ENCODE data around the gene NSL1. TPM values are rescaled to one million over a fixed set of nuclear protein-coding genes. Genes with fewer than 3 reads are reported as not detected.
"Not testable (repeated sequence)": the region's sequence is repeated elsewhere in the genome, so short reads cannot be mapped to it uniquely, and the experiment has no call there.

The NSL1 gene
- total RNA-seq, 1 experiment from 2014 or later: 42.5 TPM

DNA sequence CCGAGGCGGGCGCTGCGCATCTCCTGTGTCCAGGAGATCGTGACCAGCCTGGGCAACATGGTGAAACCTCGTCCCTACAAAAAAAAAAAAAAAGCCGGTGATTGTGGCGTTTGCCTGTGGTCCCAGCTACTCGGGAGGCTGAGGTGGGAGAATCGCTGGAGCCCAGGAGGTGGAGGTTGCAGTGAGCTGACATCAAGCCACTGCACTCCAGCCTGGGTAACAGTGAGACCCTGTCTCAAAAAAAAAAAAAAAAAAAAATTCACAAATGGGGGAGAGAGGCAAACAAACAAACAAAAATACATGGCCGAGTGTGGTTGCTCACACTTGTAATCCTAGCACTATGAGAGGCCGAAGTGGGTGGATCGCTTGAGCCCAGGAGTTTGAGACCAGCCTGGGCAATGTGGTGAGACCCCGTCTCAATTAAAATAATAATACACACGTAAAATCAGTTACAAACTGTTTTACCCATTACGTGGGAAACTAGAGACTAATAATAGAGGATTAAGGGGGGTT is 875 bp upstream of the NSL1 start:
- in situ Hi-C loops (cut with HindIII; ENCODE audit: low pct_unique_long_range_greater_than_20kb, low sequenced_read_pairs): no loop called here
- DNase-seq (ENCODE audit: low read depth, low spot score): no peak

DNA sequence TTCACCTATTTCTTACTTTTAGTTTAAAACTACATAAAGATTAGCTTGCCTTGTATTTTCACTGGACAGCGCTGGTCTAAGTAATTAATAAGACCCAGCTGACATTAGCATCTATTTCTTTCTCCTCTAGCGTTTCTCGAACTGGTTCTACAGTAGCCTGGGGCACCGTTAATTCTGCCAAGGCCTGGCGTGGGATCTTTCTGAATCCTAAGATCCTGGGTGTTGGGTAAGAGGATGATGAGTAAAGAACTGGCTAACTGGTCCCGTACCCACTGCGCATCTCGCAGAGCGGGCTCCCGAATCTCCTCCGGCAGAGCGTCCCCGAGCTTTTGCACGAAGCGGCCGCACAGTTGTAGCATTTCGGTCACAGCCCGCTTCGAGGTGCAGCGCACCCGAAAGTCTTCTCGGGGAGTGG is 309 bp downstream of the NSL1 start:
- DNase-seq (ENCODE audit: low read depth, low spot score): peak; percentile 70
- in situ Hi-C loops (cut with HindIII; ENCODE audit: low pct_unique_long_range_greater_than_20kb, low sequenced_read_pairs): no loop called here

DNA sequence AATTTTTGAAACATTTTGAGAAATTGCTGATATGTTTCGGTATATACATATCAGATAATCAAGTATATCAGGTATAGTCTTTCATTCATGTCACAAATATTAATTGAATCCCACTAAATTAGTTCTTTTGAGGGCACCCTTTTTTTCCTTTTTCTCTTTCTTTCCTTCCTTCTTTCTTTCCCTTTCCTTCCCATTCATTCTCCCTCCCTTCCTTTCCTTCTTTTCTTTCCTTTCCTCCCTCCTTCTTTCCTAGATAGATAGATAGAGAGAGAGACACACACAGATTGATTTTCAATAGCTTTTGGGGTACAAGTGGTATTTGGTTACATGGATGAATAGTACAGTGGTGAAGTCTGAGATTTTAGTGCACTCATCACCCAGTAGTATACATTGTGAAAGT is 5.7 kb downstream of the NSL1 start:
- DNase-seq (ENCODE audit: low read depth, low spot score): no peak
- in situ Hi-C loops (cut with HindIII; ENCODE audit: low pct_unique_long_range_greater_than_20kb, low sequenced_read_pairs): no loop called here

DNA sequence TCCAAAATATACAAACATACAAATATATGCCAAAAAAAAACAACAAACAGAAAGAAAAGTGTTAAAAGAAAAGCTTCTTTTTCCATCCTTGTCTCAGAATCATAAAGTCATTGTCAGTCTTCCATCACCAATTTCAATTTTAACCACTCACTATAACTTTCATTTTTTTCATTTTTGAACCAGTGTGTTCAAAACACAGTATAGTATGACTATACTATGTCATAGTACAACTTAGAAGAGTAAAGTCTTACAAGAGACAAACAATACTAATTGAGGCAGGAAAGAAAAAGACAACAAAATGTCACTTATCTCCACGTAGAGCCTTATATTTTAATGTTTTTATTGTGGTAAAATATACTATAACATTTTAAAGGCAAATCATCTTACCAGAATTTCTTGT is 7.6 kb downstream of the NSL1 start:
- in situ Hi-C loops (cut with HindIII; ENCODE audit: low pct_unique_long_range_greater_than_20kb, low sequenced_read_pairs): no loop called here
- no peak for DNase-seq (ENCODE audit: low read depth, low spot score)

DNA sequence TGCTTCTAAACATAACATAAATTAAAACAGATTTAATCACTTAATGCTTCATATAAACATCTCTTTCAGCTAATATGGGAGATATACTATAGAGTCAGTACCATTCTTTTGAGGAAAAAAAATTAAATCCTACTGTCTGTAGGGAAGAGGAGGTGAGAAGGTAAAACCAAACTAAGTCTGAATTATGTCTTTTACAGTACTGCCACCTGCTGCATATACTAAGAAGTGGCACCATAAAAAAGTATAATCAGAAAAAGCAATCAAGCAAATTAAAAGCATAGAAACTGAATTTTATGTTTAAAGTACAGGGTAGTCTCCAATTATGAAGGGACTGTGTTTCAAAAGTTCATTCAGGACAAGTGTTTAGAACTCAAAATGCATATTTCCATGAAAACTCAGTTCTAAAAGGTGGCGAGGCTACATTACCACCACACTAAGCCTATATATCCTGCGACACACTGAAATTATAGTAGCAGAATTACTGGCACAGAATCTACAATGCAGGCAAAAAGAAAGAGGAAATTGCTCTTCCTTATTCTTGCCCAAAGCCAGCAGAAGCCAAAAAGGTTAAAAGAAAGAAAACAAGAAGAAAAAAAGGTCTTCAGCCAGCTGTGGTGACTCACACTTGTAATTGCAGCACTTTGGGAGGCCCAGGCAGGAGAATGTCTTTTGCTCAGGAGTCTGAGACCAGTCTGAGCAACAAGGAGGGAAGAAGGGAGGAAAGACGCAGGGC is 9.0 kb downstream of the NSL1 start:
- in situ Hi-C loops (cut with HindIII; ENCODE audit: low pct_unique_long_range_greater_than_20kb, low sequenced_read_pairs): no loop called here
- peak; percentile 53 for DNase-seq (ENCODE audit: low read depth, low spot score)

DNA sequence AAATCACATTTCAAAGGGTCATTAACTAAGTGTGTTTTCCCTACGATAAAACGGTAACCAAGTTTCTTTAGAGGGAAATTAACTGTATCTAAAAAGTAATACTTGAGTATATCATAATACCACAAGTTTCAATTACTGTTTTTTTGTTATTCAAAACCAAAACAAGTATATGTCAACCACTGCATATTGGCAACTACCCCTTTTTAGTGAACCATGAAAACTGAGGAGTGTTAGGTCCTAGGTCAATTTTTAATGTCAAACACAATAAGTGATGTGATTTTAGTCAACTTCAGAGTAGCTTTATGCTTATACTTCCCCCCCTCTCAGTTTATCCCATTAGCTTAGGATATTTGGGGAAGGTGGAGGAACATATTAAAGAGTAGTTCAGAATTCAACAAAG is 10.4 kb downstream of the NSL1 start:
- no peak for DNase-seq (ENCODE audit: low read depth, low spot score)
- in situ Hi-C loops (cut with HindIII; ENCODE audit: low pct_unique_long_range_greater_than_20kb, low sequenced_read_pairs): no loop called here

DNA sequence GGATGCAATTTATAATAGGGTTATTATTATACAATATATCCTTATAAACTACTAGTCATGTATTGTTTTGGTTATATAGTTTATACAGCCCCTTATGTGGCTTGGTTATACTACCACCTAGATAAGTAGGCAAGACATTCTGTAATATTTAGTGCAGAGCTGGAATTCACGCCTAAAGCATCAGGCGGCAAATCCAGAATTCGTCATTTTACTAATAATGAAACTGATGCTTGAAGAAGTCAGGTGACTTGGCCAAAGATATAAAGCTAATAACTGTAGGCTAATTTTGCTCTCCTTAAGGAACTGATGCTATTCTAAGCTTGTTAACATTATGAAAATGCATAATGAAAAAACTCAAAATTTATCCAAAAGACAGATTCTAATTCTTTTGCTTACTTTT is 10.8 kb downstream of the NSL1 start:
- in situ Hi-C loops (cut with HindIII; ENCODE audit: low pct_unique_long_range_greater_than_20kb, low sequenced_read_pairs): no loop called here
- DNase-seq (ENCODE audit: low read depth, low spot score): no peak

DNA sequence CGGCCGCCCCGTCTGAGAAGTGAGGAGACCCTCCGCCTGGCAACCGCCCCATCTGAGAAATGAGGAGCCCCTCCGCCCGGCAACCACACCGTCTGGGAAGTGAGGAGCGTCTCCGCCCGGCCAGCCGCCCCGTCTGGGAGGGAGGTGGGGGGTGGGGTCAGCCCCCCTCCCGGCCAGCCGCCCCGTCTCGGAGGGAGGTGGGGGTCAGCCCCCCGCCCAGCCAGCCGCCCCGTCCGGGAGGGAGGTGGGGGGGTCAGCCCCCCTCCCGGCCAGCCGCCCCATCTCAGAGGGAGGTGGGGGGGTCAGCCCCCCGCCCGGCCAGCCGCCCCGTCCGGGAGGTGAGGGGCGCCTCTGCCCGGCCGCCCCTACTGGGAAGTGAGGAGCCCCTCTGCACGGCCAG is 12.5 kb downstream of the NSL1 start:
- DNase-seq (ENCODE audit: low read depth, low spot score); in situ Hi-C loops (cut with HindIII; ENCODE audit: low pct_unique_long_range_greater_than_20kb, low sequenced_read_pairs): not testable (repeated sequence)

DNA sequence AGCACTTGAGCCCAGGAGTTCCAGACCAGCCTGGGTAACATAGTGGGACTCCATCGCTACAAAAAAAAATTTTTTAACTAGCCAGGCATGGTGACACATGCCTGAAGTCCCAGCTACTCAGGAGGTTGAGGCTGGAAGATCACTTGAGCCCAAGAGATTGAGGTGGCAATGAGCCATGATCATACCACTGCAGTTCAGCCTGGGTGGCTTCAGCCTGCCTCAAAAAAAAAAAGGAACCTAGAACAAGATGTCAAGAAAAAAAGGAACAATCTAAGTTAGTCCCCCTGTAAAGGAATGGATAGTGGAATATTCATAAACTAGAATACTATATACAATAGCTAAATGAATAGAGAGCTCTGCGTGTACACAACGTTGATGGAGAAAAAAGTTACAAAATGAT is 14.4 kb downstream of the NSL1 start:
- in situ Hi-C loops (cut with HindIII; ENCODE audit: low pct_unique_long_range_greater_than_20kb, low sequenced_read_pairs): no loop called here
- DNase-seq (ENCODE audit: low read depth, low spot score): no peak

DNA sequence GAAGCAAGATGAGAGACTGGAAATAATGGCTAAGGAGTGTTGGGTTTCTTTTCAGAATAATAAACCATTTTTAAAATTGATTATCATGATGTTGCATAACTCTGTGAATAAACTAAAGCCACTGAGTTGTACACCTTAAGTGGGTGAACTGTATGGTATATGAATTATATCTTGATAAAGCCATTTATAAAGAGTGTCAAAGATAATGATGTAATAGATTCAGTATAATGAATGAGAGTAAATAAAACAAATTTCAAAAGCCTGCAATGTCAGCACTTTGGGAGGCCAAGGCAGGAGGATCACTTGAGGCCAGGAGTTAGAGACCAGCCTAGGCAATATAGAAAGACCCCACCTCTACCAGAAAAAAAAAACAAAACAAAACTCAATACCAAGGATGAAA is 16.3 kb downstream of the NSL1 start:
- in situ Hi-C loops (cut with HindIII; ENCODE audit: low pct_unique_long_range_greater_than_20kb, low sequenced_read_pairs): no loop called here
- no peak for DNase-seq (ENCODE audit: low read depth, low spot score)

DNA sequence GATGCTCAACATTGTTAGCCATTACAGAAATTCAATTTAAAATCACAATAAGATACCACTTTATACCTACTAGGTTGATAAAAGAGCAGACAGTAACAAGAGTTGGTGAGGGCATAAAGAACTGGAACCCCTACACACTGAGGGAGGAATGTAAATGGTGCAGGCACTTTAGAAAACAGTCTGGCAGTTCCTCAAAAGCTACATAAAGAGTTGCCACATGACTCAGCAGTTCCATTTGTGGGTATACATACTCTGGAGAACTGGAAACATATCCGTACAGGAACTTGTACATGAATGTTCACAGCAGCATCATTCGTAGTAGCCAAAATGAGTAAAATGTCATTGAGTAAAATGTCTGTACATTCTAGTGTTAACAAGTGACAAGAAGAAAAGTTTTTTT is 17.0 kb downstream of the NSL1 start:
- in situ Hi-C loops (cut with HindIII; ENCODE audit: low pct_unique_long_range_greater_than_20kb, low sequenced_read_pairs): no loop called here
- no peak for DNase-seq (ENCODE audit: low read depth, low spot score)

DNA sequence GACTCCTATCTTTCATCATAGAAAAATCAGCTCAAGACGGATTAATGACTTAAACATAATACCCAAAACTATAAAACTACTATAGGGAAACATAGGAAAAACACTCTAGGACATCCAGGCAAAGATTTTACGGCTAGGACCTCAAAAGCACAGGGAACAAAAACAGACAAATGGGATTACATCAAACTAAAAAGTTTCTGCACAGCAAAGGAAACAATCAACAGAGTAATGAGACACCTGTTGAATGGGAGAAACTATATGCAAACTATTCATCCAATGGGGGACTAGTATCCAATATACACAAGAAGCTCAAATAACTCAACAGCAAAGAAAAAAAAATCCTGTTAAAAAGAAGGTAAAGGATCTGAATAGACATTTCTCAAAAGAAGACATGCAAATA is 18.6 kb downstream of the NSL1 start:
- in situ Hi-C loops (cut with HindIII; ENCODE audit: low pct_unique_long_range_greater_than_20kb, low sequenced_read_pairs): no loop called here
- DNase-seq (ENCODE audit: low read depth, low spot score): no peak

DNA sequence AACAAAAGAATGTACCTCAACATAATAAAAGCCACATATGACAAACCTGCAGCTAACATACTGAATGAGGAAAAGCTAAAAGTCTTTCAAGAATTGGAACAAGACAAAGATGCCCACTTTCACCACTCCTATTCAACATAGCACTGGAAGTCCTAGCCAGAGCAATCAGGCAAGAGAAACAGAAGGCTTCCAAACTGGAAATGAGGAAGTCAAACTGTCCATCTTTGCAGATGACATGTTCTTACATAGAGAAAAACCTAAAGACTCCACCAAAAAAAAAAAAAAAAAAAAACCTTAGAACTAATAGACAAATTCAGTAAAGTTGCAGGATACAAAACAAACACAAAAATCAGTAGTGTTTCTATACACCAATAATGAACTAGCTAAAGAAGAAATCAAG is 20.2 kb downstream of the NSL1 start:
- no peak for DNase-seq (ENCODE audit: low read depth, low spot score)
- in situ Hi-C loops (cut with HindIII; ENCODE audit: low pct_unique_long_range_greater_than_20kb, low sequenced_read_pairs): no loop called here

DNA sequence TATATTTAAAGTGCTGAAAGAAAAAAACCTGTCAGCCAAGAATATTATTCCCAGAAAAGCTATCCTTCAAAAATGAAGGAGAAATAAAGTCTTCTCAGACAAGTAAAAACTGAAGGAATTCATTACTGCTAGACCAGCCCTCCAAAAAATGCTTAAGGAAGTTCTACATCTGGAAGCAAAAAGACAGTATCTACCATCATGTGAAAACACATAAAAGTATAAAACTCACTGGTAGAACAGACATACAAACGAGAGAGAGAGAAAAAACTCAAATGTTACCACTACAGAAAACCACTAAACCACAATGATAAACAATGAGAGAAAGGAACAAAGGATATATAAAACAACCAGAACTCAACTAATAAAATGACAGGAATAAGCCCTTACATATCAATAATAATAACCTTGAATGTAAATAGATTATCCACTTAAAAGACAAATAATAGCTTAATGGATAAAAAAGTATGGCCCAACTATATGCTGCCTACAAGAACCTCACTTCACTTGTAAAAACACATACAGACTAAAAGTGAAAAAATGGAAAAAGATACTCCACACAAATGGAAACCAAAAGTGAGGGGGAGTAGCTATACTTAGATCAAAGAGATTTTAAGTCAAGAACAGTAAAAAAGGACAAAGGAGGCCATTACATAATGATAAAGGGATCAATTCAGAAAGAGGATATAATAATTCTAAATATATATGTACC is 22.0 kb downstream of the NSL1 start:
- DNase-seq (ENCODE audit: low read depth, low spot score): no peak
- in situ Hi-C loops (cut with HindIII; ENCODE audit: low pct_unique_long_range_greater_than_20kb, low sequenced_read_pairs): no loop called here

DNA sequence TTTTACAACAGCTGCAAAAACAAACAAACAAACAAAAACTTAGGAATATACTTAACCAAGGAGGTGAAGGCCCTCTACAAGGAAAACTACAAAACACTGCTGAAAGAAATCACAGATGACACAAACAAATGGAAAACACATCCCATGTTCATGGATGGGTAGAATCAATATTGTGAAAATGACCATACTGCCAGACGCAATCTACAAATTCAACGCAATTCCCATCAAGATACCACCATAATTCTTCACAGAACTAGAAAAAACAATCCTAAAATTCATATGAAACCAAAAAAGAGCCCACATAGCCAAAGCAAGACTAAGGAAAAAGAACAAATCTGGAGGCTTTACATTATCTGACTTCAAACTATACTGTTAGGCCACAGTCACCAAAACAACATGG is 24.8 kb downstream of the NSL1 start:
- DNase-seq (ENCODE audit: low read depth, low spot score); in situ Hi-C loops (cut with HindIII; ENCODE audit: low pct_unique_long_range_greater_than_20kb, low sequenced_read_pairs): not testable (repeated sequence)

DNA sequence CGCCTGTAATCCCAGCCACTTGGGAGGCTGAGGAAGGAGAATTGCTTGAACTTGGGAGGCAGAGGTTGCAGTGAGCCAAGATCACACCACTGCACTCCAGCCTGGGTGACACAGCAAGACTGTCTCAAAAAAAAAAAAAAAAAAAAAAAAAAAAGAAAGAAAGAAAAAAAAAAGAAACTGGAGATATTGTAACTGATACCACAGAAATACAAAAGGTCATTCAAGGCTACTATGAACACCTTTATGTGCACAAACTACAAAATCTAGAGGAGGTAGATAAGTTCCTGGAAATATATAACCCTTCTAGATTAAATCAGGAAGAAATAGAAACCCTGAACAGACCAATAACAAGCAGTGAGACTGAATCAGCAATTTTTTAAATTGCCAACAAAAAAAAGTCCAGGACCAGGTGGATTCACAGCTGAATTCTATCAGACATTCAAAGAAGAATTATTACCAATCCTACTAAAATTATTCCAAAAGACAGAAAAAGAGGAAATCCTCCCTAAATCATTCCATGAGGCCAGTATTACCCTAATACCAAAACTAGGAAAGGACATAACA is 26.8 kb downstream of the NSL1 start:
- DNase-seq (ENCODE audit: low read depth, low spot score); in situ Hi-C loops (cut with HindIII; ENCODE audit: low pct_unique_long_range_greater_than_20kb, low sequenced_read_pairs): not testable (repeated sequence)

DNA sequence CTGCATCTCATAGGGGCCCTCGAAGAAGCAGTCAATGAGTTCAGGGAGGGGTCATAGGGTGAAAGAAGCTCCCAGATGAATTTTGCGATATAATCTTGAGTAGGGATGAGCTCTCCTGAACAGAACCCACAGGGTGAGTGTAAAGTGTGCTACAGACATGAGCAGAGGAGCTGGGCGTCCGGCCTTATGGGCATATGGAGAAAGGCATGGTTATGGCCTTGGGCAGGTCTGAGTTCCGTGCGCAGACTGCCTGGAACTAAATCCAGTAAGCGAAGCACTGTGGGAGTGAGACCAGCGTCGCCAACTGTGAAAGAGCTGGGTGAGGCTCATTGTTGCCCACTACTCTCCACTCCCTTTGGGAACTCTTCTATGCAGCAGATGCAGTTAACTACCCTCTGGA is 28.7 kb downstream of the NSL1 start:
- DNase-seq (ENCODE audit: low read depth, low spot score): no peak
- in situ Hi-C loops (cut with HindIII; ENCODE audit: low pct_unique_long_range_greater_than_20kb, low sequenced_read_pairs): no loop called here

DNA sequence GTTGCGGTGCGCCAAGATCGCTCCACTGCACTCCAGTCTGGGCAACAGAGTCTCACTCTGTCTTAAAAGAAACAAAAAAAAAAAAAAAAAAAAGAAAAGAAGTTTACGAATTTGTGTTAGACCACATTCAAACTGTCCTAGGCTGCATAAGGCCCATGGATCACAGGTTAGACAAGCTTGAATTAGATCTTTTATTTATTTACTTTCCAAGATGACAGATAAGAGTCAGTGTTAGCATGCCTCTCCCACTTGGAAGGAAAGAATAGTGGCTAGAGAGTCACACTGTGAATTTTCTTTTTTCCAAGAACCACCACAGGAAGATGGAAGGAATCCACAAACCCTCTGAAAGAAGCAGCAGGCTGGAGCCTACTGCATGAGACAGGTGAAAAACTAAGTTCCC is 29.3 kb downstream of the NSL1 start:
- no peak for DNase-seq (ENCODE audit: low read depth, low spot score)
- in situ Hi-C loops (cut with HindIII; ENCODE audit: low pct_unique_long_range_greater_than_20kb, low sequenced_read_pairs): no loop called here

Data from SK-MEL-5 (cell line).